HG02938 (cell line): ENCODE data around the gene PDCD1LG2.
"Not testable (repeated sequence)": the region's sequence is repeated elsewhere in the genome, so short reads cannot be mapped to it uniquely, and the experiment has no call there.

Source experiments
- ATAC-seq: cut with Tn5 transposase; IDR thresholded peaks from one replicate; pipeline ENCODE4 v1.9.1; 2021; ENCODE audit warnings: mild to moderate bottlenecking, moderate library complexity; ENCODE audit not compliant: unreplicated experiment

PDCD1LG2 gene

GRCh38 chr9:5493679-5494511, 16.4 kb upstream of the PDCD1LG2 start:
- ATAC-seq, result peak; percentile 88

GRCh38 chr9:5494765-5495164, 15.6 kb upstream of the PDCD1LG2 start:
- ATAC-seq, result not testable (repeated sequence)

- ATAC-seq, result no peak
Measured at GRCh38 chr9:5499157-5499556, 11.2 kb upstream of the PDCD1LG2 start.

- ATAC-seq, result no peak
Measured at GRCh38 chr9:5499889-5500398, 10.4 kb upstream of the PDCD1LG2 start.

GRCh38 chr9:5500441-5501235, 9.7 kb upstream of the PDCD1LG2 start:
- ATAC-seq, result no peak

- ATAC-seq, result no peak
Measured at GRCh38 chr9:5502553-5502952, 7.8 kb upstream of the PDCD1LG2 start.

- no peak for ATAC-seq
Measured at GRCh38 chr9:5509573-5509972, 758 bp upstream of the PDCD1LG2 start.

- ATAC-seq, result no peak
Measured at GRCh38 chr9:5510989-5511388, 658 bp downstream of the PDCD1LG2 start.

- no peak for ATAC-seq
Measured at GRCh38 chr9:5511476-5511875, 1.1 kb downstream of the PDCD1LG2 start.

GRCh38 chr9:5511935-5512580, 1.7 kb downstream of the PDCD1LG2 start:
- no peak for ATAC-seq

- ATAC-seq, result no peak
Measured at GRCh38 chr9:5512658-5513452, 2.5 kb downstream of the PDCD1LG2 start.

- ATAC-seq, result no peak
Measured at GRCh38 chr9:5513966-5514616, 3.8 kb downstream of the PDCD1LG2 start.

- ATAC-seq, result no peak
Measured at GRCh38 chr9:5514617-5515260, 4.4 kb downstream of the PDCD1LG2 start.

GRCh38 chr9:5515261-5515650, 4.9 kb downstream of the PDCD1LG2 start:
- no peak for ATAC-seq

- no peak for ATAC-seq
Measured at GRCh38 chr9:5516453-5517220, 6.3 kb downstream of the PDCD1LG2 start.

GRCh38 chr9:5518171-5518936, 8.0 kb downstream of the PDCD1LG2 start:
- peak; percentile 79 for ATAC-seq

GRCh38 chr9:5518937-5519319, 8.6 kb downstream of the PDCD1LG2 start:
- peak; percentile 26 for ATAC-seq

GRCh38 chr9:5524090-5524489, 13.8 kb downstream of the PDCD1LG2 start:
- no peak for ATAC-seq
